Endometrial microvascular endothelial cells (primary cell): ENCODE data around the gene SLC7A6OS. TPM values are rescaled to one million over a fixed set of nuclear protein-coding genes. Genes with fewer than 3 reads are reported as not detected.

ENCODE experiments used
- in situ Hi-C: cut with HindIII; loops from 2 replicates; pipeline ENCODE4 v1.10.0; 2017; ENCODE audit warnings: low sequenced_read_pairs, low pct_unique_long_range_greater_than_20kb; ENCODE audit errors: inconsistent ontology term
- total RNA-seq: library from RNA; depleted of rRNA; stranded (reverse); fragments of >200 nt; gene quantifications from one replicate; pipeline ENCODE4 v1.2.3, GENCODE V29; 2015; ENCODE audit errors: inconsistent ontology term

SLC7A6OS gene
- 7.0 TPM for total RNA-seq

DNA sequence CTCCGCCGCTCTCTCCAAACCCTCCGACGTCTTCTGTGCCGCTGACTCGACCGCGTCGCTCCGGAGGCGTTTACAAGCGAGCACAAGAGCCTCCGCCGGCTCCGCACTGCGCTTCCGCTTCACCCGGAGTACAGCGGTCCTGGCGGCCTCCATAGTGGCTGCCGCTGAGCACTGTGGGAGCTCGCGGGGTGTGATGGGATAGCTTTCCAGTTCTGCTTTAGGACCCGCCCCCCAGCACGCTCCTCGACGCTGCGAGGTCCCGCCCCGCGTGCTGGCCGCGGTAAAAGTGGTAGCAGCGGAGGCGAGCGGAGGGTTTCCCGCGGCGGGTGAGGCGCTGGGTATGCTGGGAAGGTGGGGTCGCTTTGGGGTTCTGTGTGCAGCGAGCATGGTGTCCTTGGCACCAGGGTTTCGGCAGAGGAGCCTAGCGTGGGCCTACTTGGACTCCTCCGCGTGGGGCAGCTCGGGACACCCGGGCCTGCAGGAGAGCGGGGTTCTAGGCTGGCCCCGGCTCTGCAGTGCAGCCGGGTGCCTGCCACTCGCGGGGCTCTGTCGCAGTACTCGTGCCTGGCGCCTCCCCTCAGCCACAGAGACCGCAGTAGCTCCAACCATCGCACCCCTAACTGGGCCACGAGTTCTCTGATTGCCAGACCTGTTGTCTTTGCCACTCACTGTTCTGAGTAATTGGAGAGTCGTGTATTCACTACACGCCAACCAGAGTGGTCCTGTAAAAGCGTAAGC, at the start of gene SLC7A6OS, which contains the start of gene PRMT7:
TSS of gene SLC7A6OS (minus strand) at position 173 of the 738 bp plus-strand sequence. CDS start at position 153, 20 bp downstream.
TSS of gene PRMT7 (plus strand) at position 246 of the 738 bp plus-strand sequence. CDS start 4,961 bp downstream, outside the sequence.
- in situ Hi-C loops = no loop called here

DNA sequence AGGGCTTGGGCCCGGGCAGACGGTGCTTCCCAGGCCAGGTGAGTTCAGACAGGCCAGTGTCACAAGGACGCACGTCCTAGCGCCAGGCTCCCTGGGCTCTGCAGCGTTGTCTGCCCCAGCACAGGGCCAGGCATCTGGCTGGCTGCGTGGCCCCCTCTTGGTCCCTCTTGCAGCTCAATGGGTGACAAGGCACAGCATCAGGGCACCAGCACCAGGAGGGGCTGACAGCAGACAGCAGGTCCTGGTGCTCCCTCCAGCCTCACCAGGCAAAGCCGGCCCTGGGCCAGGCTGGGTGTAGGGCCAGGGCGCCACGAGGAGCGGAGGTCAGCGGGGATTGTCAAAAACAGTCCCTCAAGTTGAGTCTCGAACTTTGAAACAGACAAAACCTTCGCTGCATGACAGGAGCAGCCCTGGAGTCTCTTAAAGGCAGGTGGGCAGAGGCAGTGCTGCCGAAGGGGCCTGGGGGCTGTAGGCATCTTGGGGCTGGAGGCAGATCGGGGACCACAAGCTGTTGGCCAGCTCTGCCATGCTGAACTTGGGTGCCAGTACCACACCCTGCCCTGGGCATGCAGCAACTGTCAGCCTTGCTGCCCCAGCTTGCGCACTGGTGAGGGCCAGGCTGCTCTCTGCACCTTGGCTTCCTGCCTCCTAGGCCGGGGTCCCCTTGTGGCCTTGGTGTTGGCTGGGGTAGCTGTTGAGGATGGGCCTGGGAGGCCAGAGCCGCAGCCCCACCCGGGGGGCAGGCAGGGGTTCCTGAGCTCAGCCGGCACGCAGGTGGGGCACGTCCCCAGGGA, 48.8 kb upstream of the SLC7A6OS start:
- in situ Hi-C loops = no loop called here

DNA sequence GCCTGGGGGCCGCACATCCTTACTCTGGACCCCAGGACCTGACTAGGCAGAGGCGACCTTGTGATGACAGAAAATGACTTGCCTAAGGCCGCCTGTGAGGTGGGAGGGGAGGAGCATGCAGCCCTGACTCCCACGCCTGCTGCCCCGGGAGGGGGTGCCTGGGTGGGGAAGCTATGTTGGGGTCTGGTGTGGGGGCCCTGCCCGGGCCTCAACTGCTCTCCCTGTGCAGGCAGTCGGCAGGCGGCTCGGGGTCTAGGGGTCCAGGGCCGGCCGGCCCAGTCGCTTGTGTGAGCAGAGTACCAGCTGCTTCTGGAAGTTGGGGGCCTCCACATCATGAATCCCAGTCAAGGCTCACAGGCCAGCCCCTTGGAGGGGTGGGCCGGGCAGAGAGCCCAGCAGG, 48.2 kb upstream of the SLC7A6OS start:
- in situ Hi-C loops = no loop called here

DNA sequence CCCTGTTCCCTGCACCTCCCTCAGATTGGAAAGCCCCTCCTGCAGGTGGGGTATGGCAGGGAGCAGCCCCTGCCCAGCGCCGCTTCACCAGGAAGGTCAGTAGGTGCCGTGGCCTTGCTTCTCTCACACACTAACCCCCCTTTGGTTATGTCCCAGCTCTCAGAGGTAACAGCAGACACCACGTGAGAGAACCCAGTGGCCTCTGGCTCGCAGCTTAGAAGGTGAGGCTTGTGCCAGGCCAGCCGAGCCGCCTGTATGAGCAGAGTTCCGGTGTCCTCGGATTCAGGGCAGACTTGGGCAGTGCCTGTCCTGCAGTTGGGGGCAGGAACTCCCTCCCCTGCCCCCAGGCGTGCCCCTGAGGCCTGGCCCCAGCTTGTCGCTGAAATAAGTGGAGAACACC, 47.2 kb upstream of the SLC7A6OS start:
- in situ Hi-C loops = no loop called here

DNA sequence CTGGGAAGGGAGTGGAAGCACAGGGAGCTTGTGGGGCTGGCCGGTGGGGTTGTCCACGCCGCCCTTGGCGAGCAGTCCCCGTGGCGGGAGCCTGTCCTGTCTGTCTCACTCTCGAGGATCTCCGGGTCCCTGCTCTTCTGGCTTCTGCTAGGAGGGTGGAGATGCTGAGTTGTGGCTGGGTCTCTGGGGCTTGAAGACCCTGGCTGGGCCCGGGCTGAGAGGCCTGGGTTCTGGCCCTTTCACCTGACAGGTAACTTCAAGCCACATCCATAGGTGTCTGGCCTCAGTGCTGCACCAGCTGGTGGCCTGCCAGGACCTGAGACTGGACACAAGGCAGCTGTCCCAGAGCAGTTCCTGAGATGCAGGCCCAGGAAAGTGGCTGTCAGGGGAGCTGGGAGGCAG, 46.8 kb upstream of the SLC7A6OS start:
- in situ Hi-C loops = no loop called here

DNA sequence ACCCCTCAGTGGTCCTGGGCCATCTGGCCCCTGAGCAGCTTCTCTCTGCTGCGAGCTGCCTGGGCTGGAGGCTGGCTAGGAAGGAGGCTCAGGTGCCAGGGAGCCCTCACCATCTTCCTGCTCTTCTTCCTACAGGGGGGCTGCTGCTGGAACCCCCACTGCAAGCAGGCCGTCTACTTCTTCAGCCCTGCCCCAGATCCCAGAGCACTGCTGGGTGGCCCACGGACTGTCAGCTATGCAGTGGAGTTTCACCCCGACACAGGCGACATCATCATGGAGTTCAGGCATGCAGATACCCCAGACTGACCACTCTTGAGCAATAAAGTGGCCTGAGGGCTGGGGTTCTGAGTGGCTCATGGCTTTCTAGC, 46.2 kb upstream of the SLC7A6OS start:
- in situ Hi-C loops = no loop called here

DNA sequence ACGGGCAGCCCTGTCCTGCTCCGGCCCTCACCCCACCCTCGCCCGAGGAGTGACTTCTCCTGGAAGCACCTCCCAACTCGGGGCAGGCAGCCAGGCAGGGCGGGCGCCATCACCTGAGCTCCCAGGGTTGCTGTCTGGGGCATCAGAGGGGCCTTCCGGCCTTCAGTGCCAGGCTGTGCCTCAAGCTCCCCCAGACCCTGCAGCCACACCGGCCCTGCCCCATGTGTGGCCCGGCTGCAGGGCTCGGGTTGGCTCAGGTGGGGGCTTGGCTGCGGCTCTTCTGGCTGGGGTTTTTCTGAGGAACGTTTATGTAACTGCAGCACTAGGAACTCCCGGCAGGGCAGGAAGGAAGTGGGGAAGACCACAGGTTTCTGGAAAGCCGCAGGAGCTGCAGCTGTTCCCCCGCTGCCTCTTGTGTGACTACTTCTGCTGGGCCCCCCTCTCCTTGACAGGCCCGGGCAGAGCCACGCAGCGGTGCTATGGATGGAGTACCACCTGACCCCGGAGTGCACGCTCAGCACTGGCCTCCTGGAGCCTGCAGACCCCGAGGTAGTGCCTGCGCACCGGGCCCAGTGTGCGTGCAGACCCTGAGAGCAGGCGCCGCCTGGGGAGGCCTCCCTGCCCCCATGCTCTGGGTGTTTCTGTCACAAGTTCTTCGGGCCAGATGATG, 45.6 kb upstream of the SLC7A6OS start:
- in situ Hi-C loops = no loop called here

DNA sequence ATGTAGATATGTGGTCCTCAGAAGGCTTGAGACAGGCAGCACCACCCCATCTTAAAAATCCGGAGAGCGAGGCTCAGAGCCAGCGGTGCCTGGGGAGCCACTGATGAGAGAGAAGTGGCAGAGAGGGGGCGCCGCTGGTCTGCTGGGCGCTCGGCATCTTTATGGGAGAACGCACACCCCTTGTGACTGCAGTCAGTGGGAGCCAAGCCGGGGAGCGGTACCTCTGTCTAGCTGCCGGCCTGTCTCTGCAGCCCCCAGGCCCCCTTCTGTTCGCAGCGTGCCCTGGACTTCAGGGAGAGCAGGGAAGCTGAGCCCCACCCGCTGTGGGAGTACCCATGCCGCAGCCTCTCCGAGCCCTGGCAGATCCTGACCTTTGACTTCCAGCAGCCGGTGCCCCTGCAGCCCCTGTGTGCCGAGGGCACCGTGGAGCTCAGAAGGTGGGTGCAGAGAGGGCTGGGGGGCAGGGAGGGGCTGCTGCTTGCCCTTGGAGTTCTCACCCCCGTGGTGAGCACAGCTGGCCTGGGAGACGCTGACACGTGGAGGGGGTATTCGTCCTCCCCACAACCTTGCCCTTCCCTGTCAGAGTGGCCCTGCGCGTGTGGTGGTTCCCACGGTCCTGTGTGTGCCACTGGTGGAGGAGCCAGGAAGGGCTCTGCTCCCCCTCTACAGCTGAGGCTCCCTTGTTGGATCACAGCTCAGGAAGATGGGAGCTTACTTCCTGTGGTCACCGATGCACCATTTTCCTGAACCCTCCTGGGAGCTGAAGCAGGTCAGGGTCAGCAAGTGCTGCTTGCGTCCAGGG, 44.9 kb upstream of the SLC7A6OS start:
- in situ Hi-C loops = no loop called here

DNA sequence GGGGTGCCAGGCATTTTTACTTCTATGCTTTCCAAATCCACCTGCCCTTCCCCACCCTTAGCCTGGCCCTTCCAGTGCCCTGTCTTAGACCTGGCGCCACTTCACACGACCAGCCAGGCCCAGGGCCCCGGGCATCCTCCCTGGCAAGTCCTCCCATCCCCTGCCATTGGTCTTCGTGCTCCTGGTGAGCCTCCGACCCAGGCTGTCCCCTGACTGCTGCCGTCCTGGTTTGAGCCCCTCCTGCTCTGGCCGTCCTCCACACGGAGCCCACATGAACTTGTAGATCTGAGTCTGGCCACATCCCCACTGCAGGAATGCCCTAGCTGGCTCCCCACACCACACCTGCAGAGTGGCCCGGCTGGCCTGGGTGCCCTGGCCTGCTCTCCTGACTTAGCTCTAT, 44.1 kb upstream of the SLC7A6OS start:
- in situ Hi-C loops = no loop called here

DNA sequence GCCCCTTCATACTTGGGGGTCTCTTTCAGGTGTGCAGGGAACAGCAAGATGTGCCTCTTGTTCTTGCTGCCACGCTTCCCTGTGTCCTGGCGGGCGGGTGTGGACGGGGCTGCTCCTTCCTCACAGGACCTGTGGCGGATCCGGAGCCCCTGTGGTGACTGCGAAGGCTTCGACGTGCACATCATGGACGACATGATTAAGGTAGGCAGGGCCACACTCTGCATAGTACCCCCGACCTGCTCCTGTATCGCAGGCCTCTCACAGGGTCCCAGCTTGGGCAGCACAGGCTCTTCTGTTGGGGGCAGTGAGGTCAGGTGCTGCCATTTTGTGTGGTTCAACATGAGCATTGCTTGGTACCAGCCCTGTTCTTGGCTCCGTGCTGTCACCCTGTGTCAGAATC, 42.6 kb upstream of the SLC7A6OS start:
- in situ Hi-C loops = no loop called here

DNA sequence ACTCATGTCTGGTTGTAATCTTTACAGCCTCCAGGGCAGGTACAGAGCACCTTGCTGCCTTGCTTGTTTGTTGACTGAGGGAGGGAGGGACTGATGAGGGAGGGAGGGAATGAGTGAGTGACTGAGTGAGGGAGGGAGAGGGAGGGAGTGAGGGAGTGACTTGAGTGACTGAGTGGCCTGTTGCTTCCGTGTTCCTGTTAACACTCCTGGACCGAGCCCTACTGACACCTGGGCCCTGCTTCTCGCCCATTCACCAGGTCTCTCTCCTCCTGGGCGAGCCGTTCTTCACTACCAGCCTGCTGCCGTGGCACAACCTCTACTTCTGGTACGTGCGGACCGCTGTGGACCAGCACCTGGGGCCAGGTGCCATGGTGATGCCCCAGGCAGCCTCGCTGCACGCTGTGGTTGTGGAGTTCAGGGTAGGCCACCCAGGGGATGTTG, 41.3 kb upstream of the SLC7A6OS start:
- in situ Hi-C loops = no loop called here

DNA sequence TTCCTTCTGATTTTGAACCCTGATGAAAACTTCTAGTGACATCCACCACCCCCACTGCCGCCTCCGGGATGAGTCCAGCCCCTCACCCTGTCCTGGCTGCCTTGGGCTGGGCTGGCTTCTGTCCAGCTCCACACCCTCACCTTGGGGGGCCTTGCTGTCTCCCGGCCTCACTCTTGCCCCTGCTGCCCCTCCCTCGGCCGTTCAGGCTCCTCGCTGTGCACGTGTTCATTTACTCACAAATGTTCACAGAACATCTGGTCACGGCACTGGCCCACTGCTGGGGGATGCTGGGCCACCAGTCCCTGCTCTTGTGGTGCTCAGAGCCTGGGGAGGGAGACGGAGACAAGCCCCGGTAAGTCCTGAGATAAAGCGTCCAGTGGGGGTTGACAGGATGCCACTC, 40.7 kb upstream of the SLC7A6OS start:
- in situ Hi-C loops = no loop called here

DNA sequence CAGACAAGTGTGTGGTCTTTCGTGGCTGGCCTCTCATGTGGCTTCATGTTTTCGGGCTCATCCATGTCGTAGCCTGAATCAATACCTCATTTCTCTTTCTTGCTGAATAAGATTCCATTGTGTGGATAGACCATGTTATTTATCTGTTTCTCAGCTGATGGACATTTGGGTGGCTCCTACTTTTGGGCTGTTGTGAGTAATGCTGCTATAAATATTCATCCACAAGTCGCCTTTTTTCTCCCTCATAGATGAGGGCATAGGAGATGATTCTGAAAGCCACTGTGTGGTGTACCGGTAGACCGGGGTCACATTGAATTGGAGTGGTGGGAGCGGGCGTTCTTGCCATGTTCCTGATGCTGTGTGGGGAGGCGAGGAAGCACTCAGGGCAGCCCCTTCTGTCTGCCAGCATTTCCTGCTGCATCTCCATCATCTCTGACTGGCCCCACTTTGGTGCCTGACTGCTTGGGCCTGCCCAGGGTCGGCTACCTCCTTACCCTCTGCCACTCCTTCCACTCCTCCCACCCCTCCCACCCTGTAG, 40.1 kb upstream of the SLC7A6OS start:
- in situ Hi-C loops = no loop called here

DNA sequence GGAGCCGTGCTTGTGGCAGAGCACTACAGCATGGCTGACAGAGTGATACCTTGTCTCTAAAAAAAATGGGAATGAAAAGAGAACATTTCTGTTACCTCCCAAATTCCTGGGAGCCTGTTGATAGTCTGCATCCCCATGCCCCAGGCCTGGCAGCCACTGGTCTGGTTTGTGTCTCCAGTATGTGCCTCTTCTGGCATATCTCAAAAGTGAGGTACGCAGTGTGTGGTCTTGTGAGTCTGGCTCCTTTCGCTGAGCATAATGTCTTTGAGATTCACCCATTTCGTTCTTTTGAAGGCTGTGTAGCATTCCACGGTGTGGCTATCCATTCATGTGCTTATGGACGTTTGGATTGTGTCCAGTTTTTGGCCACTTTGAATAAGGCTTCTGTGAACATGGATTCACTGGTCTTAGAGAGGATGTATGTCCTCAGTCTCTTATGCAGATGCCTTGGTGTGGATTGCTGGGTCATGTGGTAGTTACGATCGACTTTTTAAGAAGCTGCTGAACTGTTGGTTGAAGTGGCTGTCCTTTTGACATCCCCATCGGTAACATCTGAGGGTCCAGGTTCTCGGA, 39.2 kb upstream of the SLC7A6OS start:
- in situ Hi-C loops = no loop called here

DNA sequence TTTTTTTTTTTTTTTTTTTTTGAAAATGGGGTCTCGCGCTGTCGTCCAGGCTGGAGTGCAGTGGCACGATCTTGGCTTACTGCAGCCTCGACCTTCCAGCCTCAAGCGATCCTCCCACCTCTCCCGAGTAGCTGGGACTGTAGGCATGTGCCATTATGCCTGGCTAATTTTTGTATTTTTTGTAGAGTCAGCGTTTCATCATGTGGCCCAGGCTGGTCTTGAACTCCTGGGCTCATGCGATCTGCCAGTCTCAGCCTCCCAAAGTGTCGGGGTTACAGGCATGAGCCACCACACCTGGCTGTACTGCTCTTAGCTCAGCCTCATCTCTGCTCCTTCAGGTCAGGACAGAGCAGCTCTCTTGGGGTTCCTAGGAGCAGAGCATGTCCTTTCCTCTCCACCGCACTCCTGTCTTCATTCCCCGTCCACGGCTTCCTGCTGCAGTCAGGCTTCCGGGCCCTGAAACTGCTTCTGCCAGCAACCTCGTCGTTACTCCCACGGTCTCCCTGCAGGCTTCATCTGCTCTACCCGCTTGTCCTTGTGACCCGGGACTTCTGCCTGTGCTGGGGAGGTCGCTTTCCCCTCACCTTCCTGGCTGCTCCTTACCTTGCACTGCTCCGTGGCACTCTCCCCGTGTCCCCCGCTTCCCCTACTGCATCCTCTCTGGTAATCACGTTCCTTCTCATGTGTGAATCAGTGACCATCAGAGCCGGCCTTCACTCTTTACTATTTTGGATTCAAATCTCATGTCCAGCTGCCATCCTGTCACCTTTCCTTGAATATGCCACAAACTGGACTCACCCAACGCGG, 38.1 kb upstream of the SLC7A6OS start:
- in situ Hi-C loops = no loop called here

DNA sequence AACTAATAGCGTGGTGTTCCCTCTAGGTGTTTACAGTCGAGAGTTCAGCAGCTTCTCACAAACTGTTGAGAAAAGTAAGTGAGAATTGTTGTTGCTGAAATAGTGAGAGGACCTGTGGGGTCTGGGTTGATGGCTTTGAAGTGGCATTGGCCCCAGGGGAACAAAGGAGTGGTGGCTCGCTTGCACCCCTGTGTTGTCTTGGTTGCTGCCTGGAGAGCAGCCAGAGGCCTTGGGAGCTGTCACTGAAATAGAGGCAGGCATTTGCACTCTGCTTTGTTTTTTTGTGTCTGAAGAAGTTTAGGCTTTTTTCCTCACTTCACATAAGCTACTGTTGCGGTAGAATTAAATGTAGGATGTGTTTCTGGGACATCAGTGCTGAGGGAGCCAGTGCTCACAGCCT, 36.9 kb upstream of the SLC7A6OS start:
- in situ Hi-C loops = no loop called here

DNA sequence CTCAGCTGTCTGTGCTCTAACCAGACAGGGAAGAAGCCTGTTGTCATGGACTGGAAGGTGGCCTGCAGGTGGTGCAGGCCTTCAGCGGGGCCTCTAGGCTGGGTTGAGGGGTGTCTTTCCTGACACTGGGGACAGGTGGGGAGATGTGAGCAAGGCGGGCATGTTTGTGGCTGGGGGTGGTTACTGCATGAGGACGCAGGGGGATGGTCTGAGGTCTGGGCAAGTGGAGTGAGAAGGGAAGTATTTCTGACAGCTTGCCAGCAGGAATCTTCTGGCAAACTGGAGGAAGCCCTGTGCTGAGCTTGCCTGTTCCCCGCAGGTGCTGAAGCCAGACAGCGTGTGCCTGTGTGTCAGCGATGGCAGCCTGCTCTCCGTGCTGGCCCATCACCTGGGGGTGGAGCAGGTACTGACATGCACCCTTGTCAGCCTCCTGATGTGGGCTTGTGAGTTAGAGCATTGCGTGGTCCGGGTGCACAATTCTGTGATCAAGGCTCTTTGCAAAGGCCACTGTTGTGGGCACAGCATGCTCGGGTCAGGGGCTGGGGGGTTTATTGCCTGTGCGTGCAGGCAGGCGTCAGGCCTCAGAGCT, 36.2 kb upstream of the SLC7A6OS start:
- in situ Hi-C loops = no loop called here
